Measurements from ENCODE around the gene BPIFA1. TPM values are rescaled to one million over a fixed set of nuclear protein-coding genes. Genes with fewer than 3 reads are reported as not detected.

Gene BPIFA1
- total RNA-seq, 1 experiment from 2014 or later = not detected

DNA sequence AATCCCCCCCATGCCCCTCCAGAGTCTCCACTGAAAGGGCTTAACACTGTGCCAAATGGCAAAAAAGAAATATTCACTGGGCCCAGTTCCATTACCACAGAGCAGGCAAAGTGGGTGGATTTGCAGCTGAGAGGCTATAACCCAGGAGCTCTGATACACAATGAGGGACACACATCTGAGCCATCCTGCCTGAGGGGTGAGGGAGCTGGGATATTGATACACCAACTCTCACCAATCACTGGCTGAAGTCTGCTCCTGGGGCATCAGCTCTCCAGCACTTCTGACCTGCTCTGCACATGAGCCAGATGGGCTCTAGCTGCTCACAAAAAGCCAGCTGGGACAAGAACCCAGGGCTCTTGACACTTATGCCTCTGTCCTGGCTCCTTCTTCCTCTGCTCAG, 52.1 kb downstream of the BPIFA1 start:
- H3K36me3 ChIP-seq (ENCODE audit: low read depth, low read length) = no peaks in the 10 kb centered on the region
- no peak overlapping the region for H3K4me3 ChIP-seq (ENCODE audit: low read length)
- TF ChIP-seq EZH2phosphoT487 (IDR thresholded peaks at IDR 0.05; ENCODE audit: borderline replicate concordance, low read length) (no peak), EZH2 (IDR thresholded peaks at IDR 0.05; ENCODE audit: low read length, unreplicated experiment) (no peak)
- TF ChIP-seq, protein P1, sequence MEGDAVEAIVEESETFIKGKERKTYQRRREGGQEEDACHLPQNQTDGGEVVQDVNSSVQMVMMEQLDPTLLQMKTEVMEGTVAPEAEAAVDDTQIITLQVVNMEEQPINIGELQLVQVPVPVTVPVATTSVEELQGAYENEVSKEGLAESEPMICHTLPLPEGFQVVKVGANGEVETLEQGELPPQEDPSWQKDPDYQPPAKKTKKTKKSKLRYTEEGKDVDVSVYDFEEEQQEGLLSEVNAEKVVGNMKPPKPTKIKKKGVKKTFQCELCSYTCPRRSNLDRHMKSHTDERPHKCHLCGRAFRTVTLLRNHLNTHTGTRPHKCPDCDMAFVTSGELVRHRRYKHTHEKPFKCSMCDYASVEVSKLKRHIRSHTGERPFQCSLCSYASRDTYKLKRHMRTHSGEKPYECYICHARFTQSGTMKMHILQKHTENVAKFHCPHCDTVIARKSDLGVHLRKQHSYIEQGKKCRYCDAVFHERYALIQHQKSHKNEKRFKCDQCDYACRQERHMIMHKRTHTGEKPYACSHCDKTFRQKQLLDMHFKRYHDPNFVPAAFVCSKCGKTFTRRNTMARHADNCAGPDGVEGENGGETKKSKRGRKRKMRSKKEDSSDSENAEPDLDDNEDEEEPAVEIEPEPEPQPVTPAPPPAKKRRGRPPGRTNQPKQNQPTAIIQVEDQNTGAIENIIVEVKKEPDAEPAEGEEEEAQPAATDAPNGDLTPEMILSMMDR (conservative IDR thresholded peaks at IDR 0.05; ENCODE audit: low read depth, low read length) = no peak
- BruUV-seq (replicated peaks) = no TSS peak
- no peaks in the 10 kb centered on the region for H4K20me1 ChIP-seq (ENCODE audit: low read length)
- peaks cover 33% of the 10 kb centered on the region; the same call in 1 of the 2 replicates for H3K27me3 ChIP-seq (ENCODE audit: low read length)
- no peak overlapping the region for H2AFZ ChIP-seq (ENCODE audit: low read length)
- no peak overlapping the region for H3K4me2 ChIP-seq (ENCODE audit: low read length)
- H3K27ac ChIP-seq (ENCODE audit: low read length) = no peak overlapping the region
- H3K79me2 ChIP-seq (ENCODE audit: low read length) = no peaks in the 10 kb centered on the region
- peaks cover 4% of the 10 kb centered on the region; the same call in 1 of the 2 replicates for H3K4me1 ChIP-seq (ENCODE audit: insufficient read depth, low read length)
- intact Hi-C loops (cut with micrococcal nuclease) = no loop called here
- DNase-seq = no peak
- CTCF ChIA-PET = no interaction called here
- no peaks in the 10 kb centered on the region for H3K9me3 ChIP-seq (ENCODE audit: low read length)
- POLR2A ChIA-PET (ENCODE audit: unreplicated experiment) = no interaction called here
- H3F3A ChIP-seq (ENCODE audit: low read length, unreplicated experiment) = no peaks in the 10 kb centered on the region
- no peak overlapping the region for H3K9ac ChIP-seq (ENCODE audit: low read length)
- ATAC-seq = no peak
- H3K9me2 ChIP-seq (replicated peaks; ENCODE audit: low read length) = no peaks in the 10 kb centered on the region

DNA sequence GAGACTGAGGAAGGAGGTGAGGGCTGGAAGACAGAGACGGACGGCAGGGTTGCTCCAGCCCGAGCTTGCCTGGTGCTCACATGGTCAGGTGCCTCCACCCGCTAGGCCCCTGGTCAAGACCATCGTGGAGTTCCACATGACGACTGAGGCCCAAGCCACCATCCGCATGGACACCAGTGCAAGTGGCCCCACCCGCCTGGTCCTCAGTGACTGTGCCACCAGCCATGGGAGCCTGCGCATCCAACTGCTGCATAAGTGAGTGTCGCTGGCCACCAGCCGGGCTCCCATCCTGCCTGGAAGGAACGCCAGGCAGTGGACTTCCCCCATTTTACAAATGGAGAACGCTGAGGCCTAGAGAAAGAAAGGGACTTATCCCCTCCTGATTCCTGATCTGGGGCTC, 55.1 kb downstream of the BPIFA1 start:
- Histone ChIP-seq H3K4me1 (ENCODE audit: insufficient read depth, low read length) (no peaks in the 10 kb centered on the region), H4K20me1 (ENCODE audit: low read length) (no peaks in the 10 kb centered on the region), H3K9me2 (replicated peaks; ENCODE audit: low read length) (no peaks in the 10 kb centered on the region), H3K36me3 (ENCODE audit: low read depth, low read length) (no peaks in the 10 kb centered on the region), H3K4me3 (ENCODE audit: low read length) (no peak overlapping the region), H3K27ac (ENCODE audit: low read length) (no peak overlapping the region), H3K9ac (ENCODE audit: low read length) (no peak overlapping the region), H3K79me2 (ENCODE audit: low read length) (no peaks in the 10 kb centered on the region), H2AFZ (ENCODE audit: low read length) (no peak overlapping the region), H3K9me3 (ENCODE audit: low read length) (no peaks in the 10 kb centered on the region), H3K27me3 (ENCODE audit: low read length) (peaks cover 43% of the 10 kb centered on the region), H3F3A (ENCODE audit: low read length, unreplicated experiment) (no peaks in the 10 kb centered on the region), H3K4me2 (ENCODE audit: low read length) (no peak overlapping the region)
- intact Hi-C loops (cut with micrococcal nuclease) = loop anchor here (5.0 kb wide), 1 partner anchor 389 kb away; no protein-coding TSS in a partner anchor
- TF ChIP-seq, protein P1 (conservative IDR thresholded peaks at IDR 0.05; ENCODE audit: low read depth, low read length) = no peak
- no peak for TF ChIP-seq EZH2 (IDR thresholded peaks at IDR 0.05; ENCODE audit: low read length, unreplicated experiment)
- DNase-seq (no peak), ATAC-seq (no peak)
- ChIA-PET CTCF (no interaction called here), POLR2A (ENCODE audit: unreplicated experiment) (no interaction called here)
- BruUV-seq (replicated peaks) = no TSS peak

DNA sequence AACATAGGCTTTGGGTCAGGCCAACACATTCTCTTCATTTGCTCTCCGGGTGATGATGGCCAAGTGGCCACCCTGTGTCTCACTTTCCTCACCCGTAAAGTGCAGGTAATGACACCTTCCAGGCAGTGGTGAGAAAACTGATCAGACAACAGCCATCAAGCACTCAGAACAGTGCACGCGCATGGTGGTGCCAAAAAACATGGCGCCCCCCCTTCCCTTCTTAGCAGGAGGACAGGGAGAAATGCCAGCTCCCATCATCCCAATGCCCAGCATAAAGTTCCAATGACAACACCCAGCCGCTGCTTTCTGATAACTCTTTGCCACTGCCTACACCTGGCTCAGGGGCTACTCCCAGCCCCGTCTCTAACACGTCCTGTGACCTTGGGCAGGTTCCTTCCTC, 55.6 kb downstream of the BPIFA1 start:
- no peak for ATAC-seq

More for the DNA sequence above, 55.6 kb downstream of the BPIFA1 start:
- Histone ChIP-seq H3K79me2 (ENCODE audit: low read length) (no peaks in the 10 kb centered on the region), H3K9me3 (ENCODE audit: low read length) (no peaks in the 10 kb centered on the region), H4K20me1 (ENCODE audit: low read length) (no peaks in the 10 kb centered on the region), H3K9me2 (replicated peaks; ENCODE audit: low read length) (no peaks in the 10 kb centered on the region), H3K4me2 (ENCODE audit: low read length) (no peak overlapping the region), H3K4me3 (ENCODE audit: low read length) (no peak overlapping the region), H3F3A (ENCODE audit: low read length, unreplicated experiment) (no peaks in the 10 kb centered on the region), H3K9ac (ENCODE audit: low read length) (no peak overlapping the region), H3K27me3 (ENCODE audit: low read length) (peaks cover 43% of the 10 kb centered on the region), H3K4me1 (ENCODE audit: insufficient read depth, low read length) (no peaks in the 10 kb centered on the region), H3K36me3 (ENCODE audit: low read depth, low read length) (no peaks in the 10 kb centered on the region), H3K27ac (ENCODE audit: low read length) (no peak overlapping the region), H2AFZ (ENCODE audit: low read length) (no peak overlapping the region)
- DNase-seq = no peak
- intact Hi-C loops (cut with micrococcal nuclease) = loop anchor here (5.0 kb wide), 1 partner anchor 389 kb away; no protein-coding TSS in a partner anchor
- no TSS peak for BruUV-seq (replicated peaks)
- ChIA-PET CTCF (interaction anchor here (1.4 kb wide), 1 partner anchor 29 kb away, joined by 3 read pairs; no protein-coding TSS in a partner anchor), POLR2A (ENCODE audit: unreplicated experiment) (no interaction called here)
- TF ChIP-seq, protein P1 (conservative IDR thresholded peaks at IDR 0.05; ENCODE audit: low read depth, low read length) = no peak
- TF ChIP-seq EZH2phosphoT487 (IDR thresholded peaks at IDR 0.05; ENCODE audit: borderline replicate concordance, low read length) (no peak), EZH2 (IDR thresholded peaks at IDR 0.05; ENCODE audit: low read length, unreplicated experiment) (no peak)

Data from PC-3 (cell line).